Measurements from ENCODE around the gene IL1A.

IL1A gene

DNA sequence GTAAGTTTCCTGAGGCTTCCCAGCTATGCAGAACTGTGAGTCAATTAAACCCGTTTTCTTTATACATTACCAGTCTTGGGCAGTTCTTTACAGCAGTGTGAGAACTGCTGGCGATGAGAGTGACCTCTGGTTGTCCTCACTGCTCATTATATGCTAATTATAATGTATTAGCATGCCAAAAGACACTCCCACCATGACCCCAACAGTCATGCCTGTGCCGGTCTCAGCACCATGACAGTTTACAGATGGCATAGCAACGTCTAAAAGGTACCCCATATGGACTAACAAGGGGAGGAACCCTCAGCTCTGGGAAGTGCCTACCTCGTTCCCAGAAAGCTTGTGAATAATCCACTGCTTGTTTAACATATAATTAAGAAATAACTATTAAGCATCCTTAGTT is 8.1 kb upstream of the IL1A start:
- no peak for DNase-seq (ENCODE audit: low spot score)

DNA sequence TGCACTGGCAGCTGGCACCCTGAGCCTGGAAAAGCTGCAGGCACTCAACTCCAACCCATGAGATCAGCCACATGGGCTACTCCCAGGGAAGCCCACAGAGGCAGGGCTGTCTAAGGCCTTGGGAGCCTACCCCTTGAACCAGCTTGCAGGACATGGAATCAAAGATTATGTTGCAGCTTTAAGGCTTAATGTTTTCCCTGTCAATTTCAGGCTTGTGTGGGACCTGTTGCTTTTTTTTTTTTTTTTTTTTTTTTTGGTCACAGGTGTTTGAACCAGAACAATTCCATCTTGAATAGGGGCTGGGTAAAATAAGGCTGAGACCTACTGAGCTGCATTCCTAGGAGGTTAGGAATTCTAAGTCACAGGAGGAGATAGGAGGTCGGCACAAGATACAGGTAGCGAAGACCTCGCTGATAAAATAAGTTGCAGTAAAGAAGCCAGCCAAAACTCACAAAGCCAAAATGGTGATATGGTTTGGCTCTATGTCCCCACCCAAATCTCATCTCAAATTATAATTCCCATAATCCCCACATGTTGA is 7.5 kb upstream of the IL1A start:
- no peak for DNase-seq (ENCODE audit: low spot score)

DNA sequence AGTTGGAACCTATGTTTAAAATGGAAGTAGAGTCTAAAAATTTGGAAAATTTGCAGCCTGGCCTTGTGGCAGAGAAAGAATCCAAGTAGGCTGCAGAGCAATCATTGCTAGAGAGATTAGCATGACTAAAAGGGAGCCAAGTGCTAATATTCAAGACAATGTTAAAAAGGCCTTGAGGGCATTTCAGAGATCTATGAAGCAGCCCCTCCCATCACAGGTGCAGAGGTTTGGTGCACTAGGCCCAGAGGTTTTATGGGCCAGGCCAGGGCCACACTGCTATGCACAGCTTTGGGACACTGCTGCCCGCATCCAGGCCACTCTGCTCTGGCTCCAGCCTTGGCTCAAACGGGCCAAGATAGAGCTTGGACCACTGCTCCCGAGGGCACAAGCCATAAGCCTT is 6.7 kb upstream of the IL1A start:
- no peak for DNase-seq (ENCODE audit: low spot score)

DNA sequence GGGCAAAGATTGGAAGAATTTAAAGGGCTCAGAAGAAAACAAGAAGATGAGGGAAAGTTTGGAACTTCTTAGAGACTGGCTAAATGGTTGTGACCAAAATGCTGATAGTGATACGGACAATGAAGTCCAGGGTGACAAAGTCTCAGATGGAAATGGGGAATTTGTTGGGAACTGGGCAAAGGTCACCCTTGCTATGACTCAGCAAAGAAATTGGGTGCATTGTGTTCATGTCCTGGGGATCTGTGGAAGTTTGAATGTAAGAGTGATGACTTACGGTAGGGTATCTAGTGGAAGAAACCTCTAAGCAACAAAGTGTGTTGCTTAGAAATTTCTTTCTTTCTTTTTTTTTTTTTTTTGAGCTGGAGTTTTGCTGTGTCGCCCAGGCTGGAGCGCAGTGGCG is 6.0 kb upstream of the IL1A start:
- DNase-seq (ENCODE audit: low spot score), result no peak

DNA sequence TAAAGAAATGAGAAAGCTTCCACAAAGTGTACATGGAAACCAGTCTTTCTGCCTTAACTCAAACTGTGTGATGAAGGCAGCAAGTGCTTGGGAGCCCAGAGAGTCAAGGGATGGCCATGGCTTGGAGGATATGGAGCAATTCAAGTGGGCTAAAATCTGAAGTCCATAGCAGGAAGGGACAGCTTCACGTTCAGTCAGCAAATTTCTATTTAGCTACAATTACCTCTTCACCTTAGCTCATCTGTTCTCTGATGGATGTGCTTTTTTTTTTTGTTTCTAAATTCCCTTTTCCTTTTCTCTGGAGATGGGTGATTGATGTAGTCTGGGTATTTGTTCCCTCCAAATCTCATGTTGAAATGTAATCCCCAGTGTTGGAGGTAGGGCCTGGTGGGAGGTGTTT is 4.9 kb upstream of the IL1A start:
- no peak for DNase-seq (ENCODE audit: low spot score)

DNA sequence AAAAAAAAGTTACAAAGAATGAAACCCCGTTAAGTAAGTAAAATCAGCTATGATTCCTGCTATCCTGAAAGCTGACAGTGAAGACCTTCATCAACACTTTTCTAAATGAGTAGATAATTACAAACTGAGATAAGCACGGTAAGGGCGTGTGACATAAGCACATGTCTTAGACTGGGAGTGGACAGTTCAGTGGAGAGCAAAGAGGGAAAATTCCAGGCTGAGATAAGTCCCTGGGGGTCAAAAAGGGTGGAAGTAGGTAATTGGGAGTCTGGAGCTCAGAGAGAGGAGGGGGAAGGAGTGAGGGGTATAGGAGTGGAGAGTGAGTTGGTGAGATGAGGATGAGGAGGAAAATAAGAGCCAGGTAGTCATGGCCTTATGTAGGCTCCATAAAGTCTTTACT is 4.4 kb upstream of the IL1A start:
- DNase-seq (ENCODE audit: low spot score), result no peak

DNA sequence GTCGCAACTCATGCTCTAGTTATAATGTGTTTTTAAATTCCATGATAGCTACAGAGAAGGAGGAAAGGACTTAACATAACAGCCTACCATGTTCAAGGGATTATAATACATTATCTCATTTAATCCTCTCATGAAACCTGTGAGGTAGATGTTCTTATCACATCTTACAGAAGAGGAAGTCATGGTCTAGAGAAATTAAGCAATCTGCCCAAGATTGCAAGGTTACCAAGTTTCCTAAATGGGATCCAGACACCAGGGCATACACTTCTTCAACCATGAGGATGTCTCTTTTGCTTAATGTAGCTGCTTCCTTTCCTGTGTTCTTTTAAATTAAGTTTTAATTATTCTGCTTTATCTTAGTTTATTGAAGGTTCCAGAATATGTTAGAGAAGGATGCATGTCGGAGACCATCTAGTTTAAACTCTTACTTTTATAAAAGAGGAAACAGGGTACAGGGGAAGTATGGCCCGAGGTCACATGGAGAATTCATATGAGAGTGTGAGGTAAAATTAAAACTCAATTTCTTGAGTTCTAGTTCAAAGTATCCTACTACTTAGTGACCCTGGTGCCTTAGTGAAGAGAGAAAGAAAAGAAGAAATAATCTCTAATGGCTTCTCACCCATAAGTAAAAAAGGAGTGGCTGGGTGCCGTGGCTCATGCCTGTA is 3.6 kb upstream of the IL1A start:
- no peak for DNase-seq (ENCODE audit: low spot score)

DNA sequence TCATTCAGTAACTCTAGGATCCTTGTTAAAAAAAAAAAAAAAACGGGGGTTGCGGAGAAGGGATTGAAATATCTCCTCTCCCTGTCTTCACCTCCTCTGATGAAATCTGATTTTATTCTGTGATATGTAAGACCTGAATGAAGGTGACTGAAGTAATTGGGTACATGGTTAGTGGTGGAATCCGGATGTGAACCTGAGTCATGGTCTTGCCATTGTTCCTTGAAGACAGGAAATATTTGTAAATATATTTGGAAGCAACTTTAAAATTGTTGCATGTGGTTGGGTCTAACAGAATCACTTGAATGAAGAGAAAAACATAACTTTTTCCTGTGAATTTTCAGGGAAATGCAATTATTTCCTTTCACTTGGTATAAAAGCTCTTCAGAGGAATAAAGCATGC is 3.0 kb upstream of the IL1A start:
- DNase-seq (ENCODE audit: low spot score), result no peak

DNA sequence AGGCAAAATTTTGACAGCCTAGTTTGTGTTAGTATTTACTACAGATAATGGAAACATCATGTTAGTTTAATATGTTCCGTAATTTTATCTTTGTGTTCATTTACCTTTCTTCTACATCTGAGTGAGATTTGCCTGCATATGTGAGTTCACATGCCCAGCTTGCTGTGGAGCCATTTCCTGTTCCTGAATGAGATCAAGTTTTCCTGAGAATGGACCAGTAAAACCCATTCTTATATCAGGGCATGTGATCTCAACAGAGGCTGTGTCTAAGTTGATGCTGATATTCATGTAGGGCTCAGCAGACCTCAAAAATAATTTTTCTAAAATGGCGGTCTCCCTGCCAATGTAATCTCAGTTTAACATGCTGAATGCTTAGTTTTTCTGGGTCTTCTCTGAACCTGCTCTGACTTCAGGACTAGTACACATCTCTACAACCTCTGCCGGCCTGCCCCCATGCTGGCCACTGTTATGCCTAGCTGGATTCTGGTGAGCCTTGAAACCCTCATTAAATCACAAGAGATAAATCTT is 1.0 kb downstream of the IL1A start:
- no peak for DNase-seq (ENCODE audit: low spot score)

DNA sequence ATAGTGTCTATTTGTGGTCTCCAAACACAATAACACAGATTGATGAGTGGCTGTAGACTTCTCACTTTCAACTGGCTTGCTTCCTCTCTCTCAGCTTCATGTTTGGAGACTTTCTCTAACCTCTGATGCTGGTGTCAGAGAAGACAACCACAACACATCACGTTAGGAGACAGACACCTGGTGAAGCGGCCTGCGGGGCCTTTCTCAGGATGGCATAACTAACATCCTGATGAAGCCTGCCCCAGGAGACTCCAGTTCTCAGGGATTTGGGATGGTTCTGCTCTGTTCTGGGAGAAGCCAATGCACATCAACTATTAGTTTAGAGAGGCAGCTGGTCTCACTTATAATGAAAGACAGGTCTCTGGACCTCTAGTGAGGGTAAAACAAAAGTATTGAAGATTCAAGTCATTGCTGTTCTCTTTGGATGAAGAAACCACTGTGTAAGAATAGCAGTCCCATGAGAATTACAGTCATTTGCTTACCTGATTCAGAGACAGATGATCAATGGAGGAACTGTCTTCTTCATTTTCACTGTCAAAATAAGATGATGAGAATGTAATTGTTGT is 2.0 kb downstream of the IL1A start:
- DNase-seq (ENCODE audit: low spot score), result no peak

DNA sequence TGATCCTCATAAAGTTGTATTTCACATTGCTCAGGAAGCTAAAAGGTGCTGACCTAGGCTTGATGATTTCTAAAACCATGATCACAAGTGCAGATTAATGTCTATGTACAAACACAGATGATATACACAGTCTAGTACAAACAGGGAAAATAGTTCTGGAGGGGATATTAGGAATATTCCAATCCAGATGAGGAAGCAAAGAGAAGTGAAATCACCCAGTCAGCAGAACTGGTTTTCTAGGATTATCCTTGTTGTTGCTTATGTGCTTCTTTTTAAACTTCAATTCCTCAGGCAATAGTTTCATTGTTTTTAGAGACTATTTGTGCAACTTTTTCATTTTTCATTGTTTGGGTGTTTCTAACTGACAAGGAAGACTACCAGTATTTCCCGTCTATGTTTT is 4.7 kb downstream of the IL1A start:
- no peak for DNase-seq (ENCODE audit: low spot score)

DNA sequence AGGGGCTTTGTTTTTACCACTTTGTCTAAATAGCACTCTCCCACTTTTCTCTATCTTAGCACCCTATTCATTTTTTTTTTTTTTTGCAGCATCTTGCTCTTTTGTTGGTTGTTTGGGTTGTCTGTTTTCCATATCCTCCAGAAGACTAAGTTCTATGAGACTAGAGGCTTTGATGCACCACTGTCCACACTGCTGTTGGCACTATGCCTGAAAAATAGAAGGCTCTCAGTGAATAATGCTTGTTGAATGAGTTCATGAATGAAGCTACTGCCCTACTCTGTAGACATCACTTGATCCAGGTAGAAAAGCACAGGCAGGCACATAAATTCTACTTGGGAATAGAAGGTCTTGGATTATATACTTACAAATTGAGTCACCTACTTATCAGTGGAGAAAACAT is 7.3 kb downstream of the IL1A start:
- no peak for DNase-seq (ENCODE audit: low spot score)

DNA sequence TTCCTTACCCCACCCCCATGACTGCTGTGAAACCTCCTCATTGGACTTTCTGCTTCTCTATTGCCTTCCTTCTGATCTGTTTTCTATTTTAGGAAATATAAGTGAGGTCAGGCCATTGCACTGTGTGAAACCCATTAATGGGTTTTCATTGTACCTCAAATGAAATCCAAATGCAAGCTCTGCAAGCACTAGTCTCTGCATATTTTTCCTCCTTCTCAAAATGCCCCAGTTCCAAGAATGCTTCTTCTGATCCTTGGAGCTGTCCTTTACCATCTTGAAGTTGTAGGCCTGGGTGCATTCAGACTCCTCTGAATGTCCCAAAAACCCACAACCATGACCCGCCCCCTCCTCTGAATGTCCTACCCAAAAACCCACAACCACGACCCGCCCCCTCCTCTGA is 8.2 kb downstream of the IL1A start:
- no peak for DNase-seq (ENCODE audit: low spot score)

DNA sequence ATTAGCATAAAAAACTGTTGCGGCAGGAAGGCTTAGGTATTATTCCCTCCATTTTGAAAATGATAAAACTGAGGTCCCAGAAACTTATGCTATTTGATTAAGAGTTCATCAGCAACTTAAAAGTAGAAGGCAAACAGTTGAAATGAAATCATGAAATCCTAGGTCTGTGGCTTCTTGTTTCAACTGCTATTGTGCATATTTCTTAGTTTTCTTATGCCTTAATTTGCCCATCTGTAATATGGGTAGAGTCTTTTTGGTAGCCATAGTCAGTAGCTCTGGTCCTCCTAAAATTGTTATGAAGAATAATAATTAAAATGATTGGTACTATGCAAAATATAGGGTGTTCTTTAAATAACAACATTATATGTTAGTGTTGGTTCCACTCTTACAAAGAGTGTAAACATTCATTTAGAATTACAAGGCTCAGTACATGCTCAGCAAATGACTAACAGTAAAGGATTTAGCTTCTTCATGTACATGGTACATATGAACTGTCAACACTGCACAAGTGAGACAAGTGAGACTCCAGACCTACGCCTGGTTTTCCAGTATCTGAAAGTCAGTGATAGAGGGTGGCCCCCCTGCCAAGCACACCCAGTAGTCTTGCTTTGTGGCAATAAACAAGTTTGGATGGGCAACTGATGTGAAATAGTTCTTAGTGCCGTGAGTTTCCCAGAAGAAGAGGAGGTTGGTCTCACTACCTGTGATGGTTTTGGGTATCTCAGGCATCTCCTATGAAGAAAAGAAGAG is 9.6 kb downstream of the IL1A start:
- DNase-seq (ENCODE audit: low spot score), result no peak

DNA sequence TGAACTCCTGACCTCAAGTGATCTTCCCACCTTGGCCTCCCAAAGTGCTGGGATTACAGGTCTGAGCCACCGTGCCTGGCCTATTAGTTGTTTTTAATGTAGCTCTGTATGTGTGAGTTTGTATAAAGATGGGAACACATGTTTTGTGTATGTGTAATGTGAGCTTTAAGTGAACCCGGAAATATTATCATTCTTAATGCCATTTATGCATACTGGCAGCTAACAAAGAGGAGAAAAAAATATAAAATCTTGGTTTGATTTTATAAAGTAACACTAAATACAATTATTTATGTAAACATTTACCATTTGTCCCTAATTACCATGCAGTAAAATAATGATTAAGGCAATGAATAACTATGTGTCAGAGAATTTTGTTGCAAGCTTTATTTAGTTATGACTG is 10.7 kb downstream of the IL1A start:
- no peak for DNase-seq (ENCODE audit: low spot score)

DNA sequence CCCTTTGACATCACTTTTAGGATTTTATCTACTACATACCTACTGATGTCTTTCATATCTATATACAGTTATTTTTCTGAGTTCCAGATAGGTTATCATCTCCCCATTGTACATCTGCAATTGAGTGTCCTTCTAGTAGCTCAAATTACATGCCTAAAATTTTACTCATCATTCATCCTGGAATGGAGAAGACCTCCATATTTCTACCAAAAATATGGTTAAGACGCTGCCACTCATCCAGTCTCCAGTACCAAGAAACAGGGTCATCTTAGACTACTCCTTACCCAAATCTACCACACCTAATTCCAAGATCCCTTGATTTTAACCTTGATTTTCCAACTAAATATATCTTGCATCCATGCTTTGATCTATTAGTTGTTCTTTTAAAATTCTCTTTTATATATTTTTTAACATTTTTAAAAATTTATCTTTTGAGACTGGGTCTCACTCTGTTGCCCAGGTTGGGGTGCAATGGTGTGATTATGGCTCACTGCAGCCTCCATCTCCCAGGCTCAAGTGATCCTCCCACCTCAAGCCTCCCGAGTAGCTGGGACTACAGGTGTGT is 11.3 kb downstream of the IL1A start:
- no peak for DNase-seq (ENCODE audit: low spot score)

DNA sequence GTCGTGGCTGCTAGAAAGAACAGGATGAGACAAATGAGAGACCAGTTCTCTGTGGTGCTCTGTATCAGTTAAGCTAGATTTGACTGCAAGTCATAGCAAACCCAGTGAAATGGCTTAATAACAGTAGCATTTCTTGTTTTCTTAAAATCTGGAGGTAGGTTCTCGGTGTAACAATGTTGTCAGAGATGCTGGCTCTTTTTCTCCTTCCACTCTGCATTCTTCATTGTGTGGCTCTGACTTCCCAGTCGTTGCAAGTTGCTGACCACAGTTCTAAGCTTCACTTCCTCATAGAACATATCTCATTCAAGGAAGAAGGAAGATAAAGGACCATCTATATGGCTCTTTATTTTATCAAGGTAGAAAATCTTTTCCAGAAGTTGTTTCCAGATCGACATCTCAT is 12.0 kb downstream of the IL1A start:
- DNase-seq (ENCODE audit: low spot score), result no peak

DNA sequence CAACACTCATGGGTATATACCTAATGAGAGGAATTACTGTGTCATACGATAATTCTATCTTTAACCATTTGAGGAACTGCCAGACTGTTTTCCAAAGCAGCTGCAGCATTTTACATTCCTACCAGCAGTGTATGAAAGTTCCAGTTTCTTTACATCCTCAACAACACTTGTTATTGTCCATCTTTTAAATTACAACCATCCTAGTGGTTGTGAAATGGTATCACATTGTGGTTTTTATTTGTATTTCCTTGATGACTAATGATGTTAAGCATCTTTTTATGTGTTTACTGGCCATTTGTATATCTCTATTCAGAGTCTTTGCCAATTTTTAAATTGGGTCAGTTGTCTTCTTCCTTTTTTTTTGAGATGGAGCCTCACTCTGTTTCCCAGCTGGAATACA is 15.9 kb downstream of the IL1A start:
- no peak for DNase-seq (ENCODE audit: low spot score)

DNA sequence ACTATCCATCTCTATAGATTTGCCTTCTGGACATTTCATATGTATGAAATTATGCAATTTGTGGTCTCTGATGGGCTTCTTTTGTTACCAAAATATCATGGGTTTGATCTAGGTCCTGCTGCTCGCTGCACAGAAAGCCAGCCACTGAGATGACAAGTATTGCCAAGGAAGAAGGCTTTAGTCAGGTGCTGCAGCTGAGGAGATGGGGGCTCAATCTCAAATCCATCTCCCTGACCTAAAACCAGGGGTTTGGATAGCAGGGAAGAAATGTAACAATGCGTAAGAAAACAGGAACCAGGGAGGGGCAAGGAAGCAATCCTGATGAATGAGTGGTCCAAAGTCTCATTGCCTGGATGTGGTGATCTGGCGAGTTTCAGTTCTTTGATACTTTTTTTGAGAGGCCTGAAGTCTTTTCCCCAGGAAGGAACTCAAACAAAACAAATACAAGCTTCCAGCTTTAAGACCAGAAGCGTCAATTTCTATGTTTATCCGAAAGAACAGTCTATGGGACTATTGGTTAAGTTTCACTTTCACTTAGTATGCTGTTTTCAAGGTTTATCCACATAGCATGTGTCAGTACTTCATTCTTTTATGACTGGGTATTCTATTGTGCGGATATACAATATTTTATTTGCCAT is 16.5 kb downstream of the IL1A start:
- DNase-seq (ENCODE audit: low spot score), result no peak

DNA sequence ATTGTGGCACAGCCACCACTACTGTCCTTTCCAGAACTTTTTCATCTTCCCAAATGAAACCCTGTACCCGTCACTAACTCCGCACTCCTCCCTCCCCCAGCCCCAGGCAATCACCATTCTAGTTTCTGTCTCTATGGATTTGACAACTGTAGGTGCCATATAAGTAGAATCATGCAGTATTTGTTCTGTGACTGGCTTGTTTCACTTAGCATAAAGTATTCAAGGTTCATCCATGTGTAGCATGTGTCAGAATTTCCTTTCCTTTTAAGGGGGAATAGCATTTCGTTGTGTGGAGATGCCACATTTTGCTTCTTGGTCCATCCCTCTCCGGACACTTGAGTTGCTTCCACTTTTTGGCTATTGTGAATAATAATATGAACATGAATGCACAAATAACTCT is 19.0 kb downstream of the IL1A start:
- no peak for DNase-seq (ENCODE audit: low spot score)

DNA sequence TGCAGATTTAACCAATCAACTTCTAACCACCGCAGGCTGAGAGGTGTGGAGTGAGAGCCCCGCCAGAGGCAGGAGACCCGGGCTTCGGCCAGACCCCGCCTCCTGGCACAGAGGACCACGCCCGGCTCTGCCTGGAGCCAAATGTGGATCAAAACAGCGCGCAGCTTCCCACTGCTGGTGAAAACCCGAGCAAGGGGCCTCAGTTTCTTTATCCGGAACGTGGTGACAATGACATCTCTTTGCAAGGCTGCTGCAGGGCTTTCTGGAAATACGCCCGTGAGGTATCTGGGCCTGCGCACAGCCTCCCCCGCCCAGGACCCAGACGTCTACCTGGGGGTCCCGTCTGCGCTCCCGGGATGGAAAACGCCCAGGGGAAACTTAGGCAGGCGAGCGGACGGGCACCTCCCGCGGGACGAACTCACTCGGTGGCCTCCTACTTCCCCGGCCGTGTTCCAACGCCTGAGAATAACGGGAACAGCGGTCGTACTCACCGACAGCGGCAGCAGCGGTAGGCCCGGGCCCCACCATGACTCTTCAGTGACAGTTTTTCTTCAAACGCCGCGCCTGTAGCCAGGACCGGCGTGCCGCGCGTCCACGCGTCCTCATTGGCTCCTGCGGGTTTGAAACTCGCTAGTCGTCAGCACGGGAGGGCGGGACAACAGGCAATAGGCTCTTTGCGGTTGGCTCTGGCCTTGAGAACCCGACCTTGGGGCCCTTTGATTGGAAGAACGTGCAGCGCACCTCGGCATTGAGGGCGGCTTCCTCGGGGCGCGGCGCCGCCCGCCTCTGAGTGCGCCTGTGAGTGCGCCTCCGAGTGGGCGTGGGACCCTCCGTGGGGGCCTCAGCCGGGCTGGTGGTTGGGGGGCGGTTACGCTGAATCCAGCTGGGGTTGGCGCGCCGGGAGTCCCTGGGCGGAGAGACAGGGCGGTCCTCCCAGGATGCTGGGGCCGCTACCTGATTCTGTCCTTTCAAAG is 19.9 kb downstream of the IL1A start, which contains the start of gene CKAP2L:
Gene CKAP2L (minus strand): TSS at position 539 of the 974 bp plus-strand sequence. CDS start 11 bp downstream, at position 528.
- DNase-seq (ENCODE audit: low spot score), result peak; percentile 96
